HG03520 (cell line): ENCODE measurements around the gene SYCE1.

Experiments used
- ATAC-seq: cut with Tn5 transposase; IDR thresholded peaks from one replicate; pipeline ENCODE4 v1.9.1; 2021; ENCODE audit warnings: mild to moderate bottlenecking, moderate library complexity; ENCODE audit not compliant: unreplicated experiment

SYCE1 gene

DNA sequence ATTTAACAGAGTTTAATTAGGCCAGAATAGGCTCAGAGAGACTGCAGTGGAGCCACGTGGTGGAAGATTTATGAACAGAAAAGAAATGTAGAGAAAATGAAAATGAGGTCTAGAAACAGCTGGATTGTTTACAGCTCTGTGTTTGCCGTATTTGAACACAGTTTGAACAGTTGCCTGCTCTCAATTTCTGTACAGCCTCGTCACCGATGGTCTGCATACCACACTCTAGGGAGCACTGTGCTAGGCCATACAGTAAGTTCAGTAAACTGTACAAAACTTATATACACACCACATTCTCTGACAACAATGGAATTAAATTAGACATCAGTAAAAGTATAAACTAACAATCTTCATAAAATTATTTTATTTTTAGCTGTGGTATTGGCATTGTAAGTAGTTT lies 49.3 kb downstream of the SYCE1 start:
- ATAC-seq, result no peak

DNA sequence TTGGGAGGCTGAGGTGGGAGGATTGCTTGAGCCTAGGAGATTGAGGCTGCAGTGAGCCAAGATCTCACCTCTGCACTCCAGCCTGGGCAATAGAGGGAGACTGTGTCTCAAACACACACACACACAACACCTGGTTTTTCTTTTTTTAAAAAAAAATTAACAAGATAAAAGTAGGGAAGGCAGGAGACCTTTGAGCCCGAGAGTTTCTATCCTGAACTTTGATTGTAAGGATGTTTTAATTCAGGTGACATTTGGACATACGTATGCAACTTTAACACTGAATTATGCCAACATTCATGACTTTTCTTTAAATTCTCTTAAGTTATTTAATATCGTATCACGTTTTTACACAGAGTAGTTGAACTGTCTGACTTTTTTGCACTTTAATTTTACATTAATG lies 49.9 kb downstream of the SYCE1 start:
- ATAC-seq, result no peak

DNA sequence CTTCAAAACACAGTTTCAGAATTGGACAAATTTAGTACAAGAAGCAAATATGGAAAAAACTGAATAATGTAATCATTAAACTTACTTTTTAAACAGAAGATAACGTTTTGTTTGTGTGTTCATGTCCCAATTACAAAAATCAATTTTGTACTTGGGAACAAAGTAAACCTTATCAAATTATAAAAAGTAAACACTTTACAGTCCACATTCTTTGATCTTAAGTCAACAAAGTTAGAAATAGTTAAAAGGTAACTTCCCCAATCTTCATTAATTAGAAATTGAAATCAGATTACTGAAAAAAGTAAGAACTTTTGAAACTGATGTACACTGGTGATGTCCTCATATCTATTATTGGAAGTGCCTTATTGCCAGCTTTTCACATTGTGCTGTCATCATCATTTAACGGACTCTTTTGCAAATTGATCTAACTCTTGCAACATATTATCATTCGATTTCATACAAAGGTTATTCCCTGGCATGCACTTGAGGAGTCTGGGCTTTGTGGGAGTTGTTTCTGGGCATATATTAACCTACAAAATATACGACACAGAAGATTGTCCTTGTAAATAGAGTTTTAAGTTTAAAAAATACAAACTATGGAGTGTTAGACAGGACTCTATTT lies 53.4 kb downstream of the SYCE1 start:
- no peak for ATAC-seq

DNA sequence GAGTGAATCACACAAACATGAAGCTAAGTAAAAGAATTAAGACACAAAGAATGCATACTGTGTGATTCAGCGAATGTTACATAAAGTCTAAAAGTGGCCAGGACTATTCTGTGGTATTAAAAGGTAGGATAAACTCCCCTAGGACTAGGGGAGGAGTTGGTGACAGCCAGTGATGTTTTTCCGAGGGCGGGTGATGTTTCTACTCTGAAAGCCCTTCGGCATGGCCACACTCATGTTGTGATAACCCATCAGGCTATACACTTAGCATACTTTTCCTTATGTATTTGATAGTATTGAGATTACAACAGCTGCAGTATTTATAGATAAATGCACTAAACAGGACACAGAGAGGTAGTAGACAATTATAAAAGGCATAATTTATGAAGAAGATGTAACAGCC lies 54.0 kb downstream of the SYCE1 start:
- no peak for ATAC-seq

DNA sequence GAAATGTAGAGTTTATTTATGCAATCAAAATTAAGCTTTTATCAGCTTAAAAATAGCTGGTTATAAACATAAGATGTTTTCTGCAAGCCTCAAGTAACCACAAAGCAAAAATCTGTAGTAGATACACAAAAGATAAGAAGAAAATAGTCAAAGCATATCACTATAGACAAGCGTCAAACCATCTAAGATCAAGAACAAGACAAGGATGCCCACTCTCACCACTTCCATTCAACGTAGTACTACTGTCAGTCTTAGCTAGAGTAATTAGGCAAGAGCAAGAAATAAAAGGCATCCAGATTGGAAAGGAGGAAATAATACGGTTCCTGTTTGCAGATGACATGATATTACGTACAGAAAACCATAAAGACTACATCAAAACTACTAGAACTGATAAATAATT lies 55.7 kb downstream of the SYCE1 start:
- ATAC-seq, result no peak
